Prostate gland (tissue), 2 donors: ENCODE data around the gene DEFB129.

Experiments
- POLR2AphosphoS5 ChIP-seq: sonication (generic); formaldehyde crosslinking; IDR thresholded peaks from one replicate; pipeline ENCODE4 v1.6.1; 2017; ENCODE audit warnings: antibody characterized with exemption
- TF ChIP-seq, protein P1 (sequence below), 4 experiments: fragments of 200-600 bp in 2 of 4; fragments of 450-650 bp in 2 of 4; sonication (generic) in 2 of 4; IDR thresholded peaks; 1 replicate in 3 of 4; 2 replicates in 1 of 4; pipeline ENCODE4 v1.5.1; 2016 to 2019; ENCODE audit warnings: antibody characterized with exemption in 4 of 4, mild to moderate bottlenecking in 2 of 4, moderate library complexity in 2 of 4

DNA sequence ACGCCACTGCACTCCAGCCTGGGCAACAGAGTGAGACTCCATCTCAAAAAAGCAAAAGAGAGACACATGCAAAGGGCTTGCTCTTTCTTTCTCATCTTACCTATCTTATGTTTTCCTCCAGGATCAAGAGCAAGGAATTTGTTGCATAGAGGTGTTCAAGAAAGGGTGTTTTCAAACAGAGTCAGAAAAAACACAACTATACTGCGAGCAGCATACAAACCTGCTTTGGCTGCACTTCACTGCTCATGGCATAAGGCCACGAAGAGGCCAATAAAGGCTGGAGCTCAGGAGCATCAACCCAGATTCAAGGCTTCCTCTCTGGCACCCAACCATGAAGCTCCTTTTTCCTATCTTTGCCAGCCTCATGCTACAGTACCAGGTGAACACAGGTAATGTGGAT lies at the start of gene DEFB129:
- TF ChIP-seq, protein P1, sequence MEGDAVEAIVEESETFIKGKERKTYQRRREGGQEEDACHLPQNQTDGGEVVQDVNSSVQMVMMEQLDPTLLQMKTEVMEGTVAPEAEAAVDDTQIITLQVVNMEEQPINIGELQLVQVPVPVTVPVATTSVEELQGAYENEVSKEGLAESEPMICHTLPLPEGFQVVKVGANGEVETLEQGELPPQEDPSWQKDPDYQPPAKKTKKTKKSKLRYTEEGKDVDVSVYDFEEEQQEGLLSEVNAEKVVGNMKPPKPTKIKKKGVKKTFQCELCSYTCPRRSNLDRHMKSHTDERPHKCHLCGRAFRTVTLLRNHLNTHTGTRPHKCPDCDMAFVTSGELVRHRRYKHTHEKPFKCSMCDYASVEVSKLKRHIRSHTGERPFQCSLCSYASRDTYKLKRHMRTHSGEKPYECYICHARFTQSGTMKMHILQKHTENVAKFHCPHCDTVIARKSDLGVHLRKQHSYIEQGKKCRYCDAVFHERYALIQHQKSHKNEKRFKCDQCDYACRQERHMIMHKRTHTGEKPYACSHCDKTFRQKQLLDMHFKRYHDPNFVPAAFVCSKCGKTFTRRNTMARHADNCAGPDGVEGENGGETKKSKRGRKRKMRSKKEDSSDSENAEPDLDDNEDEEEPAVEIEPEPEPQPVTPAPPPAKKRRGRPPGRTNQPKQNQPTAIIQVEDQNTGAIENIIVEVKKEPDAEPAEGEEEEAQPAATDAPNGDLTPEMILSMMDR (IDR thresholded peaks at IDR 0.05): no peak
- TF ChIP-seq POLR2AphosphoS5: no peak
